ENCODE data around the gene TRIM42. TPM values are rescaled to one million over a fixed set of nuclear protein-coding genes. Genes with fewer than 3 reads are reported as not detected.

TRIM42 gene
- total and polyA plus RNA-seq, 2 of the 8 experiments (the other 6 are each of a cell fraction or from before 2014, with no cell fraction given), result not detected

DNA sequence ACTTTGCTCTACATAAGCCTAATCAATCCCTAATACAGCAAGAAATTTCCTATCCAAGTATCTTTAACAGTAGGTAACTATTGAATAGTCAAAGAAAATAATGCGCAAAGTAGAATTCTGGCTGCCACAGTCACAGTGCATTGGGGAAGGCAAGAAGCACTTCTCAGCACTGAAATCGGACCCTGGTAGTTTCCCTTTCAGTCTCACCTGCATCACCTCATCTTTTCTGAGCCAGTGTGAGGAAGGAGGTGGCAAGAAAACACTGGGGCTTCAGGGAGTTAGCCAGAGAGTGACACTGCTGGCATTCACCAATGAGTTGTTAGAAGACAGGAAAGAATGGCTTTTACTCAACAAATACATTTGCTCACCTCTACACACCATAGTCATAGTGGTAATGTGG, 8.3 kb downstream of the TRIM42 start:
- Histone ChIP-seq H2AFZ (ENCODE audit: low read length) (no peak overlapping the region), H3K56ac (replicated peaks; ENCODE audit: insufficient read length, low read depth, low read length) (no peak overlapping the region), H3K4me2 (ENCODE audit: insufficient read depth in 1 of 2, low read depth in 2 of 2, low read length in 2 of 2) (no peak overlapping the region), H2AK5ac (ENCODE audit: low read depth, low read length) (no peak overlapping the region), H3K4ac (replicated peaks; ENCODE audit: insufficient read length, low read depth, low read length) (no peak overlapping the region), H3K79me2 (ENCODE audit: control insufficient read depth in 1 of 2, insufficient read depth in 2 of 2, low read length in 2 of 2) (no peaks in the 10 kb centered on the region), H2BK5ac (ENCODE audit: low read depth, low read length) (no peak overlapping the region), H3K9me3 (ENCODE audit: insufficient read depth in 2 of 2, low read depth in 1 of 2, low read length in 1 of 2) (no peaks in the 10 kb centered on the region), H4K20me1 (replicated peaks in 1 of 2; ENCODE audit: control insufficient read depth in 1 of 2, insufficient read depth in 2 of 2, low read length in 2 of 2) (no peaks in the 10 kb centered on the region), H3K4me3 (ENCODE audit: extremely low read depth in 1 of 4, insufficient read depth in 2 of 4, low read depth in 3 of 4, low read length in 4 of 4) (no peak overlapping the region), H3K36me3 (ENCODE audit: control insufficient read depth in 2 of 4, insufficient read depth in 4 of 4, low read length in 3 of 4) (no peaks in the 10 kb centered on the region), H3K79me1 (ENCODE audit: low read depth, low read length) (no peaks in the 10 kb centered on the region), H2BK120ac (replicated peaks; ENCODE audit: low read depth, low read length) (no peak overlapping the region), H3K9ac (replicated peaks in 1 of 4; ENCODE audit: extremely low read depth in 1 of 4, low read depth in 3 of 4, low read length in 3 of 4) (no peak overlapping the region), H3K23ac (ENCODE audit: insufficient read length) (no peak overlapping the region), H2BK12ac (ENCODE audit: low read depth, low read length) (no peak overlapping the region), H2BK20ac (ENCODE audit: low read length) (no peak overlapping the region), H3K4me1 (replicated peaks in 1 of 4; ENCODE audit: control insufficient read depth in 3 of 4, insufficient read depth in 4 of 4, low read length in 3 of 4) (no peaks in the 10 kb centered on the region), H3K27ac (ENCODE audit: low read depth, low read length) (no peak overlapping the region), H4K5ac (ENCODE audit: insufficient read length, low read depth, low read length) (no peak overlapping the region), H3K18ac (ENCODE audit: extremely low read depth, low read length) (no peak overlapping the region), H3K27me3 (replicated peaks in 1 of 4; ENCODE audit: control insufficient read depth in 3 of 4, extremely low read depth in 1 of 4, insufficient read depth in 3 of 4, low read length in 3 of 4) (no peaks in the 10 kb centered on the region), H3K14ac (ENCODE audit: insufficient read length) (no peak overlapping the region), H2BK15ac (ENCODE audit: low read length) (no peak overlapping the region), H4K91ac (replicated peaks; ENCODE audit: insufficient read length, low read length) (no peak overlapping the region), H3K23me2 (ENCODE audit: low read depth, low read length) (no peaks in the 10 kb centered on the region), H4K8ac (ENCODE audit: extremely low read depth, insufficient read depth, low read length) (no peak overlapping the region)
- ChIA-PET CTCF (ENCODE audit: partially characterized antibody) (interaction anchor here (0.8 to 1.9 kb wide), 3 partner anchors 19 to 178 kb away, joined by 3 to 5 read pairs (median 4); no protein-coding TSS in a partner anchor), POLR2A (ENCODE audit: partially characterized antibody) (no interaction called here)
- DNase-seq (ENCODE audit: low read depth in 1 of 2, low spot score in 2 of 2) (no peak), FAIRE-seq (no peak)
- TF ChIP-seq POU5F1 (IDR thresholded peaks at IDR 0.05; ENCODE audit: low read depth, low read length), result no peak
- WGBS, 2 experiments (ENCODE audit: extremely low coverage in 1 of 2, insufficient coverage in 1 of 2, insufficient read length in 1 of 2, insufficient replicate concordance in 2 of 2, low coverage in 1 of 2, low lambda C conversion rate in 2 of 2, missing lambda C conversion rate in 1 of 2), result 74% methylated on average over 2 of the region's 2 CpGs; no CpG with 5 or more reads in 1 of the 2 experiments
